Astrocyte (in vitro differentiated cells and primary cell): ENCODE measurements around the gene BCAT1.

Source experiments
- EZH2 ChIP-seq: IDR thresholded peaks from 2 replicates; pipeline ENCODE4 v1.6.1; 2012; ENCODE audit warnings: mild to moderate bottlenecking, low read length, inconsistent platforms; ENCODE audit not compliant: insufficient read depth
- TF ChIP-seq, protein P1 (sequence below): IDR thresholded peaks from 2 replicates; pipeline ENCODE4 v1.5.1; 2011; ENCODE audit warnings: low read depth, mild to moderate bottlenecking, inconsistent platforms, low read length, moderate library complexity; ENCODE audit not compliant: insufficient read depth

DNA sequence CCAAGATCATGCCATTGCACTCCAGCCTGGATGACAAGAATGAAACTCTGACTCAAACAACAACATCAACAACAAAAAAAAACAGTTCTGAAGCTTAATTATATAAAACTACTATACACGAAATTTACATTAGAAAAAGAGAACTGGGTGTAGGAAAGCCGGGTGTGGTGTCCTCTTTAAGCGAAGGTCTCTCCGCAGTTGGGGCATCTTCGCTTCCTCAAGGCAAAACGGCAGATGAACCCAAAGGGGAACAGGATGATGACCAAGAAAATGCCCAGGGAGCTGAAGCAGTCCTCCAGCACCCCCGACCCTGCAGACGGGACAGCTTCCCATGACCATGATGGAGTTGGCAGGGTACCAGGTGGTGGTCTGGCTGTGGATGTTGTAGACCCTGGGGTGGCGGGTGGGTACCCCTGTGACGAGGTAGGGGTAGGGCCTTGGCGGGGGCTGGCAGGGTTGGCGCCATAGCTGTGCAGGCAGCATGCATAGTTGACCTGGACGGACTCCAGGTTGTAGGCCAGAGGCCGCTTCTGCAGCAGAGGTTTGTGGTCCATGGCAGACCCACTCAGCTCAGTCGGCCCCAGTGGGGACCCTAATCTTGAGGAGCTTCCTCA is 18.2 kb upstream of the BCAT1 start:
- TF ChIP-seq EZH2: no peak
- TF ChIP-seq, protein P1, sequence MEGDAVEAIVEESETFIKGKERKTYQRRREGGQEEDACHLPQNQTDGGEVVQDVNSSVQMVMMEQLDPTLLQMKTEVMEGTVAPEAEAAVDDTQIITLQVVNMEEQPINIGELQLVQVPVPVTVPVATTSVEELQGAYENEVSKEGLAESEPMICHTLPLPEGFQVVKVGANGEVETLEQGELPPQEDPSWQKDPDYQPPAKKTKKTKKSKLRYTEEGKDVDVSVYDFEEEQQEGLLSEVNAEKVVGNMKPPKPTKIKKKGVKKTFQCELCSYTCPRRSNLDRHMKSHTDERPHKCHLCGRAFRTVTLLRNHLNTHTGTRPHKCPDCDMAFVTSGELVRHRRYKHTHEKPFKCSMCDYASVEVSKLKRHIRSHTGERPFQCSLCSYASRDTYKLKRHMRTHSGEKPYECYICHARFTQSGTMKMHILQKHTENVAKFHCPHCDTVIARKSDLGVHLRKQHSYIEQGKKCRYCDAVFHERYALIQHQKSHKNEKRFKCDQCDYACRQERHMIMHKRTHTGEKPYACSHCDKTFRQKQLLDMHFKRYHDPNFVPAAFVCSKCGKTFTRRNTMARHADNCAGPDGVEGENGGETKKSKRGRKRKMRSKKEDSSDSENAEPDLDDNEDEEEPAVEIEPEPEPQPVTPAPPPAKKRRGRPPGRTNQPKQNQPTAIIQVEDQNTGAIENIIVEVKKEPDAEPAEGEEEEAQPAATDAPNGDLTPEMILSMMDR: no peak
